GM21367 (cell line): ENCODE data around the gene MAPK1.
"Not testable (repeated sequence)": the region's sequence is repeated elsewhere in the genome, so short reads cannot be mapped to it uniquely, and the experiment has no call there.

ENCODE experiments used
- ATAC-seq: cut with Tn5 transposase; IDR thresholded peaks from one replicate; pipeline ENCODE4 v1.9.1; 2021; ENCODE audit not compliant: unreplicated experiment

The MAPK1 gene

GRCh38 chr22:21867528-21868266 lies at the start of gene MAPK1:
MAPK1 (minus strand) TSS chr22:21867645; CDS start chr22:21867440, 205 bp downstream.
- peak; percentile 74 for ATAC-seq

- ATAC-seq = no peak
Observed at GRCh38 chr22:21916309-21916918, 49.0 kb upstream of the MAPK1 start.

GRCh38 chr22:21915624-21916308 lies 48.3 kb upstream of the MAPK1 start:
- no peak for ATAC-seq

GRCh38 chr22:21914033-21914642 lies 46.7 kb upstream of the MAPK1 start:
- ATAC-seq = not testable (repeated sequence)

- not testable (repeated sequence) for ATAC-seq
Observed at GRCh38 chr22:21910367-21910766, 42.9 kb upstream of the MAPK1 start.

- ATAC-seq = no peak
Observed at GRCh38 chr22:21909871-21910270, 42.4 kb upstream of the MAPK1 start.

- ATAC-seq = no peak
Observed at GRCh38 chr22:21907638-21908522, 40.4 kb upstream of the MAPK1 start.

GRCh38 chr22:21905234-21905633 lies 37.8 kb upstream of the MAPK1 start:
- not testable (repeated sequence) for ATAC-seq

GRCh38 chr22:21904250-21904789 lies 36.9 kb upstream of the MAPK1 start:
- no peak for ATAC-seq

GRCh38 chr22:21903283-21903682 lies 35.8 kb upstream of the MAPK1 start:
- ATAC-seq = no peak

- no peak for ATAC-seq
Observed at GRCh38 chr22:21902296-21903087, 35.0 kb upstream of the MAPK1 start.

GRCh38 chr22:21898354-21898896 lies 31.0 kb upstream of the MAPK1 start:
- no peak for ATAC-seq

GRCh38 chr22:21896951-21897513 lies 29.6 kb upstream of the MAPK1 start:
- ATAC-seq = no peak

- not testable (repeated sequence) for ATAC-seq
Observed at GRCh38 chr22:21896275-21896674, 28.8 kb upstream of the MAPK1 start.

GRCh38 chr22:21894799-21895198 lies 27.4 kb upstream of the MAPK1 start:
- no peak for ATAC-seq

GRCh38 chr22:21889251-21889990 lies 22.0 kb upstream of the MAPK1 start:
- ATAC-seq = no peak

- ATAC-seq = no peak
Observed at GRCh38 chr22:21887841-21888240, 20.4 kb upstream of the MAPK1 start.

GRCh38 chr22:21883930-21884329 lies 16.5 kb upstream of the MAPK1 start:
- not testable (repeated sequence) for ATAC-seq
